GM18499 (cell line): Measurements from ENCODE around the gene ZBTB47.

Experiments
- ATAC-seq: cut with Tn5 transposase; IDR thresholded peaks from one replicate; pipeline ENCODE4 v1.9.1; 2021; ENCODE audit warnings: moderate number of reproducible peaks; ENCODE audit not compliant: insufficient read depth, unreplicated experiment

Gene ZBTB47

DNA sequence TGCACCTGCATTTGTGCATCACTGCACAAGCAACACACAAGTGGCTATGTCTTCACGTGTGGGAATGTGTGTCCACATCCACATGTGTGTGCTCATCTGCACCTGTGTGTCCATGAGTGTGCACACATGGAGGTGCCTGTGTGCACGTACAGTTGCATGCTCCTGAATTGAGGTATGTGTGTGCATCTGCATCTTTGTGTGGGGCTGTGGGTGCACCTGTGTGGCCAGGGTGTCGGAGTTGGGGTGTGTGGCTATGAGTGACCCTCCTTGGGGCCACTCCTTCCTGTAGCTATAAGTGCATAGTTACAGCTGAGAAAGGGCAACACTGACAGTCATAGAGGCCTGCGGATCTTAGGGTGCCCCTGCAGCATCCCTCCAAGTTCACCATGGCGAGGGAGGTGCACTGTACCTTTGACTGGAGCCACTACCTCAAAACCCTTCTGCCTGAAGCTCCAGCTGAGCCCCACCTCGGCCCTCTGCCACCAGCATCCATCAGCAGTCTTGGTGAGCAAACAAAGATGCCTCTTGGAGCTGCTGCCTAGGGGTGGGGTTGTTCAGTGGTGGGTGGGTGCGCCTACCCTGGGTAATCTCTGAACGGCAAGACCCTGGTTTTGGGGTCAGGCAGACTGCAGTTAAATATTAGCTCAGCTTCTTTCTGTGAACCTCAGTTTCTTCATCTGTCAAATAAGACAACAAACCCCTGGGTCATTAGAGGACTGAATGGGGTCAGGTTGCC is 54.3 kb downstream of the ZBTB47 start:
- ATAC-seq: no peak

DNA sequence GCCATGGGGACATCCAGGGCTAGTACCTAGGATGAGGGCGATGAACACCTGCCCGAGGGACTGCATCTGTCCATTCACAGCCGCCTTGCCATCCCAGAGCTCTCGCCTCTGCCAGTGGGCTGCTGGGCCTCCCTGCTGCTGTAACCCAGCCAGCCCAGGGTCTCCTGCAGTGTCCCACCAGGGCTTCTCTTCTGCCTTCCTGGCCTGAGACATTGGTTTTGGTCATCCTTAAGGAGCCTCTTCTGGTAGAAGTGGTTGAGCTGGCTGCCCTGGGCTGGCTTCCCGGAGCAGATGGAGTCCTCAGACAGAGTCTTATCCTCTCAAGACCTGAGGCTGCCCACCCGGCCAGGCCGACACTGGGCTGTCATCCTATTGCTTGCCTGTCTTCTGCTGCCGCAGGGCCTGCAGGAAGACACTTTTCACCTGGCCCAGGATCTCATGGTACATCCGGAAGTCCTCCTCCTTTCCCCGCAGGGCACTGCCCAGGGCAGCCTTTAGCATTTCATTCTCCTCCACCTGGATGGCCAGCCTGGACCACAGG is 55.2 kb downstream of the ZBTB47 start:
- ATAC-seq: no peak

DNA sequence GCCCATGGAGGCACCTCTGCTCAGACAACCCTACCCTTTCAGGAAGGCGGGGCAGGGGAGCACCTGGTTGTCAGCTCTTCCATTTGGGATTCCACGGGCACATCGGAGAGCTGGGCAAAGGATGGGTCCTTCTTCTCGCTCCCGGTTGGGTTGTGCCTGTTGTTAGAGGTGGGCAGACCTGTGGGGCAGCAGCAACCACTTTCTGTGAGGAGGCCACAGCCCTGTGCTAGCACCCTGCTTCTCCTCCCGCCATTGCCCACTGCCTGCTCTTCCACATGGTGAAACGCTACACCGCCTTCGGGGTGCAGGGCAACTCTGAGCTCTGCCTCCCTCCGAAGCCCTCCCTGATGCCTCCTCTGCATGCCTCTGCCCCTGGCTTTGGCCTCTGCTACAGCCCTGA is 56.1 kb downstream of the ZBTB47 start:
- no peak for ATAC-seq

DNA sequence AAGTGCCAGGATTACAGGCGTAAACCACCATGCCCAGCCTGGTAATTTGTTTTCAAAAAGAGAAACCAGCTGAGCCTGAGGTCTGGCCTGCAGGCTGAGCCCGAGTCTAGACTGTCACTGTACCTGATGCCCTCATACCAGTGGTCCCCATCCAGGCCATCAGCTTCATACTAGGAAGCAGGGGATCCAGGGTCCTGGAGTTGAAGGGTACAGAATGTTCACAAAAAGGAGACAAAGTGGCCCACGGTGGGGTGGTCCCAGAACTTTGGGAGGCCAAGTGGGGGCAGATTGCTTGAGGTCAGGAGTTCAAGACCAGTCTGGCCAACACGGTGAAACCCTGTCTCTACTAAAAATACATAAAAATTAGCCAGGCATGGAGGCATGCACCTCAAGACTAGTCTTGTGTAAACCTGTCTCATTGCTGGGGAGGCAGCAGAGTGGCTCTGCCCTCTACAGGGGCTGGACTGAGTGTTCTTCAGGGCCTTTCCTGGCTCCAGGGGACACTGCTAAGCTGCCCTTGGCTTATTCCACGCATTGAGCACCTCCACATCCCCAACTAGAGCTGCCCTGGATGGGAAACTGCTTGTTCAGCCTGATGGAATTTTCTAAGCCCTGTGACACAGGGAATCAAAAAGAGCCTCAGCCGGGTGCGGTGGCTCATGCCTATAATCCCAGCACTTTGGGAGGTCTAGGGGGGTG is 57.0 kb downstream of the ZBTB47 start:
- ATAC-seq: no peak

DNA sequence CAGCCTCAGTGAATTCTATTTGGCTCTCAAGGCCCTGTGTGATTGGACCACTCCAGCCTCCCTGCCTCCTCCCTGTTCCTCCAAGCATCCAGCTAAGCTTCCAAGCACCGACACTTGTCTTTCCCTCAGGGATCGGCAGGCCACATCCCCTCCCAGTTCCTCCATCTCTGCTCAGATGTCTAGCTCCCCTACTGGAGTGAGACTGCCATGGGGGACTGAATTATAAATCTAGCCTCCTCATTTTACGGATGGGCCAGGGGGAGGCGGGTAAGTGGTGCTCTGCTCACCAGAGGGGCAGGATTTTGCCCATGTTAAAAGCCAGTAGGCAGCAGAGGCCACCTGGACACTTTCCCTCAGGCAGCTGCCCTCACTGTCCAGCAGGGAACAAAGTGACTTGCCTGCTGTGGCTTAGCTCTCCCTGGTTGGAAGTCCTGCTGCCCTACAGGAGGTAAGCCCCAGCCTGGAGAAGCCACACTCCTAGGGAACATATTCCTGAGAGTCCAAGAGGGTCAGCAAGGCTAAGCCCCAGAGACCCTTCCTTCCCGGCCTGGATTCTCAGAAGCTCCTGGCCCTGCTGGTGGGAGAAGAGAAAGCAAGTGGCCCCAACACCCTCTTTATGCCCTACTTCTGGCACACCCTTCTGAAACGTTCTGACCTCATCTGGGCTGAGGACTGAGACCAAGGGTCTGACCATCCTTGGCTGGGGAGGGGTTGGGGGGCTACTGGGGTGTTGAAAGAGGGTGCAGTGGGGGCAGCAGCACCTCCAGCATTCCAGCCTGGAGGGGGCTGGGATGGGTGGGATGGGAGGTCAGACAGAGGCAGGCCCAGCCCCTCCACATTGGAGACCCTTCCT is 58.2 kb downstream of the ZBTB47 start:
- no peak for ATAC-seq

DNA sequence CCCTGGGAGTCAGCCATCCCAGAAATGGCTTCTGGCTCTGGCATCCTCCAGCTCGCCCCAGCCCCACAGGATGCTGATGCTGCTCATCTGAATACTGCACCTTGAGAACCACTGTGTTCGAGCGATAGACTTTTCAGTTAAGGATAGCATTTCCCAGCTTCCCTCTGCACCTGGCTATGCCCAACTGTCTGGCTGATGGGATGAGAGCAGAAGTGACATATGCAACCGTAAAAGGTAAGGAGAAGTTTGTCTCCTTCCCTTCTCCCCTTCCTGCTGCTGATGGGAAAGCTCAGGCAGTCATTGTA is 58.8 kb downstream of the ZBTB47 start:
- no peak for ATAC-seq

DNA sequence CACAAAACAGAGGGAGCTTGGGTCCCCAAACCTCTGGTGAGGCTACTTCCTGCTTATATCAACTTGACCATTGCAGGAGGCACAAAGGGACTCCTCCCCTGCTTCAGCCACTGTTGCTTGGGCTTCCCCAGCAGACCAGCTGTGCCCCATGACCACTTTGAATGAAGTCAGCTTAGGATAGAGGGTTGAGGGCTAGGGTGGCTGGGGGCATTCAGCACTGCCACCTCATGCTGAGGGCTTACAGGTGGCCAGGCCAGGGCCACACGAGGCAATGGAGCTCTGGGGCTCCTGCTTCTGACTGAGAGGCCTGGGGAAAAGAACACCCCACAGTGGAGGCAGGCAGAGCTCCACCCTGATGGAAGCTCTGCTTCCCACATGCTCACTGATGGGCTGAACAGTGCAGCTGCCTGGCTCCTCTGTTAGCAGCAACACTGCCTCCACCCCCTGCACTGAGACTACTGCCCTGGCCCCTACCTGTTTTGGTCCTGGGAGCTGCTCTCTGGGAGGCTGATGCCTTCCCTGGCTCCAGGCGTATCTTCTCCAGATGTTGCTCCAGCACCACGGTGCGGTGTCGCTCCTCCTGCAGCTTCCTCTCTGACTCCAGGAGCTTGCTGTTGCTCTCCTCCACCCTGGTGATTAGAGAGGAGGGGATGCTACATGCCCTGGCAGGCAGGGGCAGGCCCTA is 59.3 kb downstream of the ZBTB47 start:
- ATAC-seq: no peak

DNA sequence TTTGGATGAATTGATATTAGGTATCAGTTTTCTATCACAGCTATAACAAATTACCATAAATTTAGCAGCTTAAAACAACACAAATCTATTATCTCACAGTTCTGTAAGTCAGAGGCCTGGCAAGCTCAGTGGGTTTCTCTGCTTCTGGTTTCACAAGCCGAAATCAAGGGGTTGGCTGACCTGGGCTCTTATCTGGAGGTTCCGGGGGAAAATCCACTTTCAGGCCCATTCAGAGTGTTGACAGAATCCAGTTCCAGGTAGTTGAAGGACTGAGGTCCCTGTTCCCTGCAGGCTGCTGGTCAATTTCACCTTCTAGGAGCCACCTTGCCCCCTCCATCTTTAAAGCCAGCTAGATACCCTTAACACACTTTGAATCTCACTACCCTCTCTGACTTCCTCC is 60.2 kb downstream of the ZBTB47 start:
- no peak for ATAC-seq

DNA sequence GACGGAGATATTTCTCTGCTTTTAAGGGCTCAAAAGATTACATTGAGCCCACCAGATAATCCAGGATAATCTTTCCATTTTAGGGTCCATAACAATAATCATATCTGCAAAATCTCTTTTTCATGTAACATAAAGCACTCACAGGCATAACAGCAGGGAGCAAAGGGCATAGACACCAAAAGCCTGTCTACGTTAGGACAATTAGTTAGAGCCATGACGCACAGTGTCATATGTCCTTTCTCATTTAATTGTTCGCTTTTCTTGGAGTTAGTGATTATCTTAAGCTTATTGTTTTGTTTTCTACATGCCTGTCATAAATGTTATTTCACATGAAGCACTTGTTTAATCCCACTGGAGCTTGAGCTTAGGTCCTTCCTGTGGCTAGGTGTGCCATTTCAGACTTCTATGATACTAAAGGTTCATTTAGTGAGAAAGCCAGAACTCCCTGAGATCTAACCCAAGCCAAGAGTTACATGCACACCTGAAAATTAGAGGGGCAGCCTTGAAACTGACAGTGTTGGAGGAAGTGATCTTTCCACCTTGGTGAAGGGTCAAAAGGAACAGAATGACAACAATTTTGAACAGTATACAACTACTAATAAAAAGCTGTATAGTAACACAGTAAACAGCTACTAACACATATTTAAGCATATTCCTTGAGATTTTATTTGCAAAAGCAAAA is 60.8 kb downstream of the ZBTB47 start:
- ATAC-seq: no peak
